T-cell (primary cell): Measurements from ENCODE around the gene MID1IP1. TPM values are rescaled to one million over a fixed set of nuclear protein-coding genes. Genes with fewer than 3 reads are reported as not detected.

Experiments
- ATAC-seq, 4 experiments: fragments of 200-7000 bp in 3 of 4; fragments of 150-1000 bp in 1 of 4; cut with Tn5 transposase; replicated peaks in 1 of 4; 1 replicate in 3 of 4; 2 replicates in 1 of 4; pipeline ENCODE4 v1.10.0; 2021; ENCODE audit warnings: moderate library complexity in 3 of 4, mild to moderate bottlenecking in 2 of 4, moderate number of reproducible peaks in 1 of 4
- CTCF ChIA-PET, 2 donors: fragments of 300-600 bp; sonication (Branson Sonifier 250); formaldehyde crosslinking; loops; one replicate each; lab custom pipeline; 2022; ENCODE audit warnings: antibody characterized with exemption in 2 of 2; lab: Charles Lee
- POLR2A ChIA-PET, 2 donors: fragments of 300-600 bp; sonication (Branson Sonifier 250); formaldehyde crosslinking; loops; one replicate each; lab custom pipeline; 2022; ENCODE audit warnings: antibody characterized with exemption in 2 of 2; lab: Charles Lee
- DNase-seq, 35 experiments: peaks; one replicate each; pipeline versions ENCODE4 v3.0.0 to v3.0.0-alpha.2; 2013 to 2023
- H3K27ac ChIP-seq: one replicate; pipeline ENCODE4 v1.5.1; 2013; ENCODE audit warnings: low read length
- H3K27me3 ChIP-seq, 2 experiments: replicated peaks in 1 of 2; 1 replicate in 1 of 2; 2 replicates in 1 of 2; pipeline versions ENCODE4 v1.6.1 to v1.7.0; 2013; ENCODE audit warnings: low read length in 1 of 2, mixed read lengths in 1 of 2; ENCODE audit not compliant: control insufficient read depth in 2 of 2, insufficient read depth in 2 of 2; ENCODE audit errors: extremely low read depth in 1 of 2
- H3K36me3 ChIP-seq, 2 donors: 1 replicate in 1 of 2; 2 replicates in 1 of 2; pipeline versions ENCODE4 v1.6.1 to v1.7.0; 2013; ENCODE audit warnings: low read length in 1 of 2; ENCODE audit not compliant: control insufficient read depth in 2 of 2, insufficient read depth in 1 of 2; ENCODE audit errors: extremely low read depth in 1 of 2
- H3K4me1 ChIP-seq, 2 experiments: 1 replicate in 1 of 2; 2 replicates in 1 of 2; pipeline versions ENCODE4 v1.6.1 to v1.7.0; 2013; ENCODE audit warnings: low read length in 2 of 2, mixed read lengths in 1 of 2; ENCODE audit not compliant: insufficient read depth in 2 of 2, control insufficient read depth in 1 of 2; ENCODE audit errors: extremely low read depth in 1 of 2
- H3K4me3 ChIP-seq, 2 donors: 1 replicate in 1 of 2; 2 replicates in 1 of 2; pipeline versions ENCODE4 v1.5.1 to v1.7.0; 2013; ENCODE audit warnings: mild to moderate bottlenecking in 2 of 2, low read length in 1 of 2, moderate library complexity in 1 of 2; ENCODE audit not compliant: control insufficient read depth in 1 of 2; ENCODE audit errors: extremely low read depth in 1 of 2
- H3K9me3 ChIP-seq: 2 replicates; pipeline ENCODE4 v1.7.0; 2013
- H3K27ac Mint-ChIP-seq, 2 donors: one replicate each; pipeline ENCODE4 v1.8.0; 2020 to 2021; ENCODE audit warnings: mild to moderate bottlenecking in 2 of 2, mixed read lengths in 2 of 2
- H3K27me3 Mint-ChIP-seq, 2 donors: one replicate each; pipeline ENCODE4 v1.8.0; 2021 to 2022; ENCODE audit warnings: mixed read lengths in 2 of 2
- H3K36me3 Mint-ChIP-seq: one replicate; pipeline ENCODE4 v1.8.0; 2021; ENCODE audit warnings: mixed read lengths
- H3K4me1 Mint-ChIP-seq, 3 donors: one replicate each; pipeline ENCODE4 v1.8.0; 2020 to 2022; ENCODE audit warnings: mixed read lengths in 3 of 3, mild to moderate bottlenecking in 1 of 3
- H3K4me3 Mint-ChIP-seq, 3 donors: one replicate each; pipeline ENCODE4 v1.8.0; 2020 to 2022; ENCODE audit warnings: mild to moderate bottlenecking in 3 of 3, mixed read lengths in 3 of 3, moderate library complexity in 3 of 3
- H3K9me3 Mint-ChIP-seq, 3 donors: one replicate each; pipeline ENCODE4 v1.8.0; 2020 to 2022; ENCODE audit warnings: mixed read lengths in 3 of 3
- WGBS: methylation state at CpG from one replicate; pipeline ENCODE4 v1.1.5; 2013; ENCODE audit warnings: missing lambda C conversion rate; ENCODE audit not compliant: insufficient coverage; 5-methylcytosine and 5-hydroxymethylcytosine counted together
- total RNA-seq, 35 experiments: library from RNA in 6 of 35; stranded (reverse) in 6 of 35; fragments of 120-200 nt in 1 of 35; gene quantifications; one replicate each; pipeline versions ENCODE4 v1.2.1 to v1.2.4 and lab custom pipeline; 2013 to 2026

MID1IP1 gene
- total RNA-seq, 5 donors from 2014 or later (not counting 1 experiment from before 2014, with no cell fraction given): 19.1 to 73.4 (median 65.2) TPM

DNA sequence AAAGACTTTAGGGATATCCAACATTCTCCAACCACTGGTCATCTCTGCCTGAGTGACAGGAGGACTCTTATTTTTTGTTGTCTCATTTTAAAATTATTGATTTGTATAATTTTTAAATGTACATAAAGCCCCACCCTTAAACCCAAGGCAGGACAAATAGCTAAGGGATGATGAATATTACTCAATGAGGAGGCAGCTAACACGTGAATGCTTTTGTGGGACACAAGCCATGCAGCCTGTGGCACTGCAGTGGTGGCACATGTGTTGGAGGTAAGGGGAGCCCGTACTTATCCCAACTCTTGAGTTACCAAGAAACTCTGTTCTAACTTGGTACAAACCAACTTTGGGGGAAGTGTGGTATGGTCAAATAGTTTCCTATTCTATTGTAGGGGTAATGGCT lies 19.5 kb downstream of the MID1IP1 start:
- H3K27me3 Mint-ChIP-seq: peaks cover 0 to 6% of the 10 kb centered on the region in 2 donors
- H3K27me3 ChIP-seq: no peaks in the 10 kb centered on the region
- no peak for ATAC-seq
- peaks cover 0 to 4% (median 0%) of the 10 kb centered on the region in 3 donors for H3K4me1 Mint-ChIP-seq
- no peak overlapping the region for H3K27ac Mint-ChIP-seq
- H3K9me3 ChIP-seq: no peaks in the 10 kb centered on the region
- H3K4me1 ChIP-seq: peaks cover 24 to 26% of the 10 kb centered on the region in 2 experiments
- H3K36me3 Mint-ChIP-seq: no peaks in the 10 kb centered on the region
- ChIA-PET POLR2A (no interaction called here), CTCF (no interaction called here)
- no peak overlapping the region for H3K27ac ChIP-seq
- no peaks in the 10 kb centered on the region for H3K9me3 Mint-ChIP-seq
- no peak overlapping the region for H3K4me3 ChIP-seq
- H3K36me3 ChIP-seq: no peaks in the 10 kb centered on the region
- no peak overlapping the region for H3K4me3 Mint-ChIP-seq
- no CpG with 5 or more reads among the region's 2 CpGs for WGBS
- no peak for DNase-seq

- no peaks in the 10 kb centered on the region for H3K36me3 ChIP-seq
- CTCF ChIA-PET: no interaction called here
- no peak overlapping the region for H3K27ac Mint-ChIP-seq
- H3K4me1 Mint-ChIP-seq: peaks cover 0 to 4% (median 0%) of the 10 kb centered on the region in 3 donors
- H3K27ac ChIP-seq: no peak overlapping the region
- ATAC-seq (no peak), DNase-seq (no peak)
- no peaks in the 10 kb centered on the region for H3K27me3 ChIP-seq
- no CpG with 5 or more reads among the region's 2 CpGs for WGBS
- H3K4me3 Mint-ChIP-seq: no peak overlapping the region
- no peak overlapping the region for H3K4me3 ChIP-seq
- POLR2A ChIA-PET: no interaction called here
- H3K4me1 ChIP-seq: peaks cover 0 to 3% of the 10 kb centered on the region in 2 experiments
- H3K9me3 Mint-ChIP-seq: no peaks in the 10 kb centered on the region
- H3K36me3 Mint-ChIP-seq: no peaks in the 10 kb centered on the region
- H3K9me3 ChIP-seq: no peaks in the 10 kb centered on the region
- H3K27me3 Mint-ChIP-seq: peaks cover 0 to 14% of the 10 kb centered on the region in 2 donors
Observed at GRCh38 chrX:38824176-38824575, 22.9 kb downstream of the MID1IP1 start.

DNA sequence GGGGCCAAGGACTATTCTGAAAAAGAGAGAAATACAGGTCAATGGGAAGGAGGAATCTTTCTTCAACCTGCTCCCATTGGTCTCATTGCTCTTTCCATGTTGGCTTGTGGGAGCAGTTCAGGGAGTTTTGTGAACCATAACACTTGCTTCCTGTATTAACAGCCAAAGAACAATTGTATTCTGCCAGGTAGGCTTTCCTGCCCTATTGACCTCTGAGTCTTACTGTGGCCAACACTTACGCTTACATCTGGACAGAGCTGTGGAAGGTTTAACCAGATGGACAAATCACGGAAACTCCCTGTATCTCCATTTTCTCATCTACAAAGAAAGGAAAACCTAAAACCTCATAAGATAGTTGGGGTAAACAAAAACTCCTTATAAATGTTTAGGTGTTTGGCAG lies 30.7 kb downstream of the MID1IP1 start:
- CTCF ChIA-PET: no interaction called here
- no peaks in the 10 kb centered on the region for H3K9me3 Mint-ChIP-seq
- no peak overlapping the region for H3K4me3 ChIP-seq
- ATAC-seq: no peak
- POLR2A ChIA-PET: interaction anchor here in 1 of 2 donors (0.6 kb wide), 1 partner anchor 739 kb away, joined by 3 read pairs; no protein-coding TSS in a partner anchor
- peaks cover 0 to 12% of the 10 kb centered on the region in 2 donors for H3K27me3 Mint-ChIP-seq
- no peak overlapping the region for H3K27ac ChIP-seq
- no peaks in the 10 kb centered on the region for H3K4me1 ChIP-seq
- H3K9me3 ChIP-seq: no peaks in the 10 kb centered on the region
- no CpG with 5 or more reads among the region's 2 CpGs for WGBS
- peaks cover 5 to 8% (median 6%) of the 10 kb centered on the region in 3 donors for H3K4me1 Mint-ChIP-seq
- DNase-seq: no peak
- H3K27me3 ChIP-seq: no peaks in the 10 kb centered on the region
- no peaks in the 10 kb centered on the region for H3K36me3 Mint-ChIP-seq
- no peak overlapping the region for H3K4me3 Mint-ChIP-seq
- H3K36me3 ChIP-seq: no peaks in the 10 kb centered on the region
- H3K27ac Mint-ChIP-seq: no peak overlapping the region

- CTCF ChIA-PET: no interaction called here
- H3K27me3 ChIP-seq: no peaks in the 10 kb centered on the region
- Mint-ChIP-seq H3K9me3 (no peaks in the 10 kb centered on the region), H3K27me3 (no peaks in the 10 kb centered on the region), H3K27ac (no peak overlapping the region), H3K36me3 (no peaks in the 10 kb centered on the region), H3K4me1 (peaks cover 5 to 6% (median 6%) of the 10 kb centered on the region in 3 donors), H3K4me3 (no peak overlapping the region)
- DNase-seq (no peak), ATAC-seq (no peak)
- H3K4me1 ChIP-seq: no peaks in the 10 kb centered on the region
- no peak overlapping the region for H3K27ac ChIP-seq
- 100% methylated on average over 1 of the region's 2 CpGs for WGBS
- POLR2A ChIA-PET: no interaction called here
- H3K9me3 ChIP-seq: no peaks in the 10 kb centered on the region
- no peaks in the 10 kb centered on the region for H3K36me3 ChIP-seq
- H3K4me3 ChIP-seq: no peak overlapping the region
Observed at GRCh38 chrX:38837389-38837788, 36.1 kb downstream of the MID1IP1 start.

DNA sequence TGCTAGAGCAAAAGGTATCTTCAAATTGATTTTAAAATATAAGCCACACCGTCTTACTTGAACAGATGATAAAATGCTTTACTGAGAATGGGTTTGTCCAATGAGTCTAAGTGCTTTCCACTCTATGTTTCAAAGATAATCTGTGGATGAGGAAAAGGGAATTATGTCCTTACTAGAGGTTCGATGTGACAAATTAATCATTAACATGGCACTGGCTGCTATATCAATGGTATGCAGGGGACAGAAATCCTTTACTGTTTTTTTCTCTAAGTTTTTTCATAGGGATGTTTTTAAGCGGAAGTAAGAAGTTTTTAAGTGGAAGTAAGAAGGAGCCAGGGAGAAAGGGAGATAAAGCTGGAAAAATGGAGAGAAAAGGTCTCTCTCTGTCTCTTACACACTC lies 38.0 kb downstream of the MID1IP1 start:
- no CpG with 5 or more reads among the region's 3 CpGs for WGBS
- Mint-ChIP-seq H3K27me3 (no peaks in the 10 kb centered on the region), H3K9me3 (no peaks in the 10 kb centered on the region)

DNA sequence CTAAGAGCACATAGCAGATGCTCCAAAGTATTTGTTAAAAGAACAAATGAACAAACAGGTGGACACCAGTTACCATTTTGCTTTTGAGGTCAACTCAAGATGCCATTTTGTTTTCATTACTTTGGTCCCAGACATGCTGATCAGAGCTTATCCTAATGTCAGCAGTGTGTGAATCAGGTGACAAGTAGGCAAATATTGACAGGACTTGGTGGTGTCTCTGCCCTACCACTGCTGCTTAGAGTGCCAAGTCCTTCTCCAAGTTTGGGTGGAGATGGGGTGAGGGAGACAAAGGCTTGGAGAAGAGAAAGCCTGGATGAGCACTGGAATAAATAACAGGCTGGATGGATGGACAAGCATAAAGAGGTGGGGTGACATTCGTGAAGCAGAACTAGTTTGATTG lies 38.7 kb downstream of the MID1IP1 start:
- Histone ChIP-seq H3K9me3 (no peaks in the 10 kb centered on the region), H3K27me3 (no peaks in the 10 kb centered on the region), H3K4me3 (no peak overlapping the region), H3K4me1 (no peaks in the 10 kb centered on the region), H3K36me3 (no peaks in the 10 kb centered on the region), H3K27ac (no peak overlapping the region)
- Mint-ChIP-seq H3K27ac (no peak overlapping the region), H3K36me3 (no peaks in the 10 kb centered on the region), H3K27me3 (no peaks in the 10 kb centered on the region), H3K4me3 (no peak overlapping the region), H3K9me3 (no peaks in the 10 kb centered on the region), H3K4me1 (no peaks in the 10 kb centered on the region)
- ATAC-seq: no peak
- ChIA-PET POLR2A (no interaction called here), CTCF (no interaction called here)
- no peak for DNase-seq
- WGBS: no CpG with 5 or more reads among the region's 1 CpG

More for the DNA sequence above, 38.0 kb downstream of the MID1IP1 start:
- Histone ChIP-seq H3K9me3 (no peaks in the 10 kb centered on the region), H3K36me3 (no peaks in the 10 kb centered on the region), H3K4me1 (no peaks in the 10 kb centered on the region), H3K27ac (no peak overlapping the region), H3K27me3 (no peaks in the 10 kb centered on the region), H3K4me3 (no peak overlapping the region)
- Mint-ChIP-seq H3K4me3 (no peak overlapping the region), H3K4me1 (no peaks in the 10 kb centered on the region), H3K36me3 (no peaks in the 10 kb centered on the region), H3K27ac (no peak overlapping the region)
- CTCF ChIA-PET: interaction anchor here in 1 of 2 donors (0.6 kb wide), 1 partner anchor 893 kb away, joined by 9 read pairs; no protein-coding TSS in a partner anchor
- no peak for ATAC-seq
- POLR2A ChIA-PET: no interaction called here
- DNase-seq: no peak

DNA sequence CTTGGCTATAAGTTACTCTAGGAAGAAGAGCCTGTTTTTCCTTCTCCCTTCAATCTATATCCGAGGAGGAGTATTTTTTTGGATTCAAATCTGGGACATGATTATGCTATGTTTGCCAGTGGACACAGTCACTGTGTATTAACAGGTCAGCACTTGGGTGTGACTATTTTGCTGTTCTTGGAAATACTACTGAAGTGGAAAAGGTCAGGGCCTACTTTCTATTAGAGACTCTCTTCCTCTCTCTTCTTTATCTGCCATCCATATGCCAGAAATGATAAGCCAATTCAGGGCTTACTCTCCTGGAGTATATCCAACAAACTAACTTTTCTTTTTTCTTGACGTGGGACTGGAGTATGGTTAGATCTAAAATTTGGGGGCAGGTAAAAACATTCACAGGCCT lies 40.5 kb downstream of the MID1IP1 start:
- H3K36me3 ChIP-seq: no peaks in the 10 kb centered on the region
- no peaks in the 10 kb centered on the region for H3K4me1 ChIP-seq
- Mint-ChIP-seq H3K27me3 (peaks cover 0 to 4% of the 10 kb centered on the region in 2 donors), H3K27ac (no peak overlapping the region), H3K9me3 (no peaks in the 10 kb centered on the region), H3K4me3 (no peak overlapping the region), H3K36me3 (no peaks in the 10 kb centered on the region), H3K4me1 (peaks cover 7 to 11% (median 8%) of the 10 kb centered on the region in 3 donors)
- H3K9me3 ChIP-seq: no peaks in the 10 kb centered on the region
- no peak for ATAC-seq
- no peaks in the 10 kb centered on the region for H3K27me3 ChIP-seq
- POLR2A ChIA-PET: interaction anchor here in 1 of 2 donors (0.6 kb wide), 1 partner anchor 28 kb away, joined by 5 read pairs; no protein-coding TSS in a partner anchor
- H3K27ac ChIP-seq: no peak overlapping the region
- WGBS: no CpG with 5 or more reads among the region's 2 CpGs
- CTCF ChIA-PET: no interaction called here
- no peak for DNase-seq
- no peak overlapping the region for H3K4me3 ChIP-seq
